SHP77 treated with DMSO at 0.1 percent for 48 hours (cell line): ENCODE results near the gene IGF1.
"Not testable (repeated sequence)": the region's sequence is repeated elsewhere in the genome, so short reads cannot be mapped to it uniquely, and the experiment has no call there.

Source experiments
- DNase-seq: peaks from one replicate; lab custom pipeline; 2025; lab: John Stamatoyannopoulos, UW

Gene IGF1

GRCh38 chr12:102379346-102380162, 100.8 kb downstream of the IGF1 start:
- DNase-seq: no peak

GRCh38 chr12:102376781-102377180, 103.6 kb downstream of the IGF1 start:
- DNase-seq: no peak

GRCh38 chr12:102376181-102376747, 104.1 kb downstream of the IGF1 start:
- DNase-seq: no peak

GRCh38 chr12:102374190-102374589, 106.2 kb downstream of the IGF1 start:
- DNase-seq: no peak

GRCh38 chr12:102372087-102372486, 108.3 kb downstream of the IGF1 start:
- DNase-seq: no peak

GRCh38 chr12:102371165-102371564, 109.2 kb downstream of the IGF1 start:
- no peak for DNase-seq

GRCh38 chr12:102369876-102370275, 110.5 kb downstream of the IGF1 start:
- DNase-seq: no peak

- no peak for DNase-seq
Observed at GRCh38 chr12:102365365-102365764, 115.0 kb downstream of the IGF1 start.

GRCh38 chr12:102364709-102365108, 115.7 kb downstream of the IGF1 start:
- no peak for DNase-seq

GRCh38 chr12:102356690-102357089, 123.7 kb downstream of the IGF1 start:
- DNase-seq: no peak

GRCh38 chr12:102354281-102354680, 126.1 kb downstream of the IGF1 start:
- DNase-seq: not testable (repeated sequence)

GRCh38 chr12:102351322-102351721, 129.0 kb downstream of the IGF1 start:
- no peak for DNase-seq

GRCh38 chr12:102350070-102350469, 130.3 kb downstream of the IGF1 start:
- no peak for DNase-seq

- no peak for DNase-seq
Observed at GRCh38 chr12:102349079-102349478, 131.3 kb downstream of the IGF1 start.

GRCh38 chr12:102347811-102348210, 132.6 kb downstream of the IGF1 start:
- DNase-seq: no peak
